ENCODE data around the gene TUT4. TPM values are rescaled to one million over a fixed set of nuclear protein-coding genes. Genes with fewer than 3 reads are reported as not detected.
"Not testable (repeated sequence)": the region's sequence is repeated elsewhere in the genome, so short reads cannot be mapped to it uniquely, and the experiment has no call there.

TUT4 gene
- total RNA-seq: 36.2 TPM
- long read RNA-seq, full-length matches to known transcripts: 2 of 22 reads
- long read RNA-seq, partial matches to known transcripts: 12 of 22 reads
- long read RNA-seq, other reads (novel, unspliced or antisense): 8 of 22 reads

- peak; percentile 90 for ATAC-seq
- intact Hi-C loops (cut with micrococcal nuclease): no loop called here
- DNase-seq: peak; percentile 86
Measured at GRCh38 chr1:52552505-52553361, at the start of gene TUT4. Gene TUT4, minus strand, starts transcription at chr1:52553092. Its CDS starts 26,812 bp downstream, at chr1:52526280.

GRCh38 chr1:52601991-52602855 lies 49.3 kb upstream of the TUT4 start, which contains the start of gene GPX7:
Gene GPX7, plus strand, starts transcription at chr1:52602371. Its CDS starts 39 bp downstream, at chr1:52602410.
- intact Hi-C loops (cut with micrococcal nuclease): no loop called here
- DNase-seq (peak; percentile 62), ATAC-seq (peak; percentile 81)

DNA sequence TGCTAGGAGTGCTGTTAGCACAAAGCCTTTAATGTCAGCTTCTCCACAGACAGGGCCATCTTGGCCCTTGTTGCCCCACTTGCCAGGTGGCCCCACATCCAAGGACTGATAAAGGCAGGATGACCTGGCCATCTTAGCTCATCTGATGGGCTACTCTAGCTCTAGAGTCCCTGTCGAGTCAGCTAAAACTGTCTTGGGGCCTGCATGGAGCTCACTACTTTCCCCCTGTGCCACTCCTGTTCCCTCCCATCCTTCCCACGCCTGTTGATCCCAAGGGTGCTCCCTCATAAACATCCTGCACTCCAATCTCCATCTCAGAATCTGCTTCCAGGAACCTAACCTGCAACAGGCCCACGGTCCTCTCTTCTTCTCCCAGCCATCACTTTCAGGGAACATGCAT lies 48.6 kb upstream of the TUT4 start:
- ATAC-seq: no peak
- intact Hi-C loops (cut with micrococcal nuclease): no loop called here
- DNase-seq: no peak

DNA sequence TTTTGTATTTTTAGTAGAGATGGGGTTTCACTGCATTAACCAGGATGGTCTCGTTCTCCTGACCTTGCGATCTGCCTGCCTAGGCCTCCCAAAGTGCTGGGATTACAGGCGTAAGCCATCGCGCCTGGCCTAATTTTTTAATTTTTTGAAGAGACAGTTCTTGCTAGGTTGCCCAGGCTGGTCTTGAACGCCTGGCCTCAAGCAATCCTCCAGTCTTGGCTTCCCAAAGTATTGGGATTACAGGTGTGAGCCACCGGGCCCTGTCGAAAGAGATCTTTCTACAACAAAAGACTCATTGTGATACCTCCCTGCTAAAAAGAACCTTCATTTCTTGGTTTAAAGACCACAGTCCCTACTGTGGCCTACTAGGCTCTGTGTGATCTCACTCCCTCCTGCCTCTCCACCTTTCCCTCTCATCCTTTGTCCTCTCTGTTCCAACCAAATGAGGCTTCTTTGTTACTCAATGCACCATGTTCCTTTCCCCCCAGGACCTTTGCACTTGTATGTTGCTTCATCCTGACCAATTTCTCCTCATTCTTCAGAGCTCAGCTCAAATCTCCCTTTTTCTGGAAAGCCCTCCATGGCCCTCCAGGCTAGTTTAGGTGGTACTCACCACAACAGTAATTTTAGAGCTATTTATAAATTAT lies 47.8 kb upstream of the TUT4 start:
- DNase-seq (no peak), ATAC-seq (no peak)
- intact Hi-C loops (cut with micrococcal nuclease): no loop called here

DNA sequence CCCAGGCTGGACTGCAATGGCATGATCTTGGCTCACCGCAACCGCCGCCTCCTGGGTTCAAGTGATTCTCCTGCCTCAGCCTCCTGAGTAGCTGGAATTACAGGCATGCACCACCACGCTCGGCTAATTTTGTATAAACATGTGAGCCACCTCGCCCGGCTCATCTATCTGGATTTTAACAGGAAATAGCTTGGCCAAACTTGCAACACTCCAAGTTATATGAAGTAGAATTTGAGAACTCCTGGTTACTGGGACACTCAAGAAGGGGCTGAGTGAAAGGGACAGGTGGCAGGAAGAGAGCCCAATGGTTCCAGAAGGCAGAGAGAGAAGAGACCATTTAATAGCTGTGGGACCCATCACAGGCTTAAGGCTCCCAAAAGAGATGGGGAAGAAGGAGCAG lies 46.3 kb upstream of the TUT4 start:
- intact Hi-C loops (cut with micrococcal nuclease): no loop called here
- DNase-seq: no peak
- ATAC-seq: no peak

DNA sequence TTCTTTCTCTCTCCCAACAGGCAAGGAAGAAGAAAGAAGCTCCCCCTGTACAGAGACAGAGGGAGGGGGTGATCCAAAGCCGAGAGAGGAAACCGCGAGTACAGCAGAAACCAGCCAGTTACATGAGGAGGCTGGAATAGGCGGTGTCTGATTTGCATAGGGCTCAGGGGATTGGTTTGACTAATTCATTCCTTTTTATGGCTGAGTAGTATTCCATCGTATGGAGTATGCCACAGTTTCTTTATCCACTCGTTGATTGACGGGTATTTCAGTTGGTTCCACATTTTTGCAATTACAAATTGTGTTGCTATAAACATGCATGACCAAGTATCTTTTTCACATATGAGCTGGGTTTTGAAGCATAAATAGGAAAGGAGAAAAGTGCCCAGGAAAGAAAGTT lies 45.8 kb upstream of the TUT4 start:
- no peak for ATAC-seq
- intact Hi-C loops (cut with micrococcal nuclease): no loop called here

GRCh38 chr1:52597912-52598311 lies 45.0 kb upstream of the TUT4 start:
- ATAC-seq (no peak), DNase-seq (no peak)
- intact Hi-C loops (cut with micrococcal nuclease): no loop called here

More for the DNA sequence above, 45.8 kb upstream of the TUT4 start:
- no peak for DNase-seq

DNA sequence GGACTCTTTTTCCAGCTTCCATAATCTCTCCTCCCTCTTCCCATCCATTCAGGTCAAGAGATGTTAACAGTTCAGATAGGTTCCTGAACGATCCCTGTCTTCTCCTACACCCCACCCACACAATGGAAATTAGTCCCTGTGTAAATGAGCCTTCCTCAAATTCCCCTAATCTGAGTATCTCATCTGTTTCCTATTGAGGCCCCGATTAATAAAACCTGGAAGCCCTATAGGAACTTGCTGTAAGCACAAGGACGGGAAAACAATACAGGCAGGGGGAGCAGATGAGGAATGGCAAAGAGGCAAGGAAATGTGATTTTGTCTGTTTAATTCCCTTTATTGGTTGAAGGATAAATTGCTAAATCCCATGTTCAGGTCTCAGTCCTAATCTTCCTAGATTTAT lies 42.2 kb upstream of the TUT4 start:
- intact Hi-C loops (cut with micrococcal nuclease): no loop called here
- DNase-seq: no peak
- no peak for ATAC-seq

- ATAC-seq: no peak
- no peak for DNase-seq
- intact Hi-C loops (cut with micrococcal nuclease): no loop called here
Measured at GRCh38 chr1:52593495-52593894, 40.6 kb upstream of the TUT4 start.

DNA sequence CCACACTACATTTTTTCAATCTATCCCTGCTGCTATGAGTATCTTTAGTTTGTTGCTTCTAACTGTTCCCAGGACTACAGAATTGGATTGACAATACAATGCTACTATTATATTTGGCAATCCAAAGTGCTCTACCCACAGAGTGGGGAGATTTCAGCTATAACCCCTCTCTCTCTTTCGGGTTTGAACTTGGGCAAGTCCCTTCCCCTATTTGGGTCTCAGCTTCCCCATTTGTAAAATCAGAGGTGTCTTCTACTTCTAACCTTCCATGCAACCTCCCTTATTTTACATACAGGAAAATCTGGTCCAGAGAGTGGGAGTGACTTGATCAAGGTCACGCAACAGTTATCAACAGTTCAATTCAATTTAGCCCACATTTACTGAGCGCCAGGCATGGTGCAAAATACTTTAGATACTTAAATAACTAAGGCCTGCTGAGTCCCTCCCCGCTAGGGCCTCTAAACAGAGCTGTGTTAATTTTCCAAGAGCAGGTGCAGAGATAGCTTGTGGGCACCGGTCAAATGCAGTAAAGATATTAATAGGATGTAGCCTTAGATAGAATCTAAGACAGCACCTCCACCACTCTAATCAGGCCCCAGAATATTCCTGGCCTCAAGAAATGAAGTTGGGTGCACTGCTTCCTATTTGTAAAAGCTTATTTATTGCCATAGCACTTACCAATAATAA lies 39.9 kb upstream of the TUT4 start:
- DNase-seq: no peak
- ATAC-seq: peak; percentile 51
- intact Hi-C loops (cut with micrococcal nuclease): no loop called here

GRCh38 chr1:52590266-52590665 lies 37.4 kb upstream of the TUT4 start:
- no peak for ATAC-seq
- DNase-seq: no peak
- intact Hi-C loops (cut with micrococcal nuclease): no loop called here

GRCh38 chr1:52588535-52588934 lies 35.6 kb upstream of the TUT4 start:
- intact Hi-C loops (cut with micrococcal nuclease): no loop called here
- ATAC-seq: no peak
- DNase-seq: no peak

DNA sequence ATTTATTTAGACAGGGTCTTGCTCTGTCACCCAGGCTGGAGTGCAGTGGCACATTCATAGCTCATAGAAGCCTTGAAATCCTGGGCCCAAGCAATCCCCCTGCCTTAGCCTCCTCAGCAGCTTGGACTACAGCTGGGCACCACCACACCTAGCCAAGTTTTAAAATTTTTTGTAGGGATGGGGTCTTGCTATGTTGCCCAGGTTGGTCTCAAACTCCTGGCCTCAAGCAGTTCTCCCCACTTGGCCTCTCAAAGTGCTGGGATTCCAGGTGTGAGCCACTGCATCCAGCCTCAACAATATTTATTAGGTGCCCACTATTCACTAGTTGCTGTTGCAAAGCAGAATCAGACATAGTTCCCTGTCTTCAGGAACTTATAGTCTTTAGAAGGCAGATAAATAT lies 35.1 kb upstream of the TUT4 start:
- ATAC-seq (no peak), DNase-seq (no peak)
- intact Hi-C loops (cut with micrococcal nuclease): no loop called here

DNA sequence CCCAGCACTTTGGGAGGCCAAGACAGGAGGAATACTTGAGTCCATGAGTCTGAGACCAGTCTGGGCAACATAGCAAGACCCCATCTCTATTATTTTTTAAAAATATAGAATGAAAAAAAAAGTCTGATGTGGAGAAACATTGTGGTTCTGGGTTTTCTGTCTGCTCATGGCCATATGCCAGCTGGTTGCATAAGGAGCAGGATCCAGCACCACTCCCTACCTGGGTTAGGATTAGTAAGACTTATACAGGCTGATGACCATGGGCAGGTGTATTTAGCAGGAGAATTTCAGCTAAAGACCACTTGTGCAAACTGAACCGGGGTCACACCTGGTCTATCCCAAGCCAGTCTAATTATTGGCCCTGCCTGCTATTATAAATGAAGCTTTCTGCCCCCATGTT lies 32.6 kb upstream of the TUT4 start:
- intact Hi-C loops (cut with micrococcal nuclease): no loop called here
- ATAC-seq (no peak), DNase-seq (no peak)

DNA sequence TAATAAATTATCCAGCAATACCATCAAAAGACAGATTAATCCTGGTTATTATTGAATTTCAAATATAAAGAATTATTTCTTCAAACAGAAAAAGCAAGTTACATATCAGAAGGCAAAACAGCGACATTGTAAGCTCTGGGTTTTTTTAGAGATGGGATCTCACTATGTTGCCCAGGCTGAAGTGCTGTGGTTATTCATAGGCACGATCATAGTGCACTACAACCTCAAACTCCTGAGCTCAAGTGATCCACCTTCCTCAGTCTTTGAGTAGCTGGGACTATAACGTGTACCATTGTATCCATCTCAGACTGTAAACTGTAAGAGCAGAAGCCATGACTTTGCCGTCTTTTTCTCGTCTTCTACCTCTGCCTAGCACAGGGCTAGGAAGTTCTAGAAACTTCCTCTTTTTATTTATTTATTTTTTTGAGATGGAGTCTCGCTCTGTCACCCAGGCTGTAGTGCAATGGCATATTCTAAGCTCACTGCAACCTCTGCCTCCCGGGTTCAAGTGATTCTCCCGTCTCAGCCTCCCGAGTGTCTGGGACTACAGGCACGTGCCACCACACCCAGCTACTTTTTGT lies 29.3 kb upstream of the TUT4 start:
- DNase-seq (no peak), ATAC-seq (no peak)
- intact Hi-C loops (cut with micrococcal nuclease): no loop called here

DNA sequence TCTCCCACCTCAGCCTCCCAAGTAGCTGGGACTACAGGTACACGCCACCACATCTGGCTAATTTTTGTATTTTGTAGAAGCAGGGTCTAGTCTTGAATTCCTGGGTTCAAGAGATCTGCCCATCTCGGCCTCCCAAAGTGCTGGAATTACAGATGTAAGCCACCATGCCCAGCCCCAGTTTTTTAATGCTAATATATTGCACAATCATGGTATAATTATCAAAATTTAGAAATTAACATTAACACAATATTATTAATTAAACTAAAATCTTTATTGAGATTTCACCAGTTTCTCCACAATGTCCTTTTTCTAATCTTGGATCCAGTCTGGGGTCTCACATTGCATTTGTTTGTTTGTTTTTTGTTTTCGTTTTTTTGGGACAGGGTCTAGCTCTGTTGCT lies 27.4 kb upstream of the TUT4 start:
- DNase-seq: no peak
- no peak for ATAC-seq
- intact Hi-C loops (cut with micrococcal nuclease): no loop called here

- intact Hi-C loops (cut with micrococcal nuclease): no loop called here
- DNase-seq (no peak), ATAC-seq (no peak)
Measured at GRCh38 chr1:52579415-52579814, 26.5 kb upstream of the TUT4 start.

GRCh38 chr1:52578066-52578465 lies 25.2 kb upstream of the TUT4 start:
- ATAC-seq; intact Hi-C loops (cut with micrococcal nuclease); DNase-seq: not testable (repeated sequence)

- ATAC-seq (no peak), DNase-seq (no peak)
- intact Hi-C loops (cut with micrococcal nuclease): no loop called here
Measured at GRCh38 chr1:52576074-52576473, 23.2 kb upstream of the TUT4 start.

Data from left ventricle myocardium superior (tissue), 1 donor.